AG08395 (cell line): ENCODE results near the gene MIOS.

Experiments
- DNase-seq: peaks from one replicate; pipeline ENCODE4 v3.0.0; 2012; ENCODE audit warnings: mixed read lengths, low spot score

Gene MIOS

DNA sequence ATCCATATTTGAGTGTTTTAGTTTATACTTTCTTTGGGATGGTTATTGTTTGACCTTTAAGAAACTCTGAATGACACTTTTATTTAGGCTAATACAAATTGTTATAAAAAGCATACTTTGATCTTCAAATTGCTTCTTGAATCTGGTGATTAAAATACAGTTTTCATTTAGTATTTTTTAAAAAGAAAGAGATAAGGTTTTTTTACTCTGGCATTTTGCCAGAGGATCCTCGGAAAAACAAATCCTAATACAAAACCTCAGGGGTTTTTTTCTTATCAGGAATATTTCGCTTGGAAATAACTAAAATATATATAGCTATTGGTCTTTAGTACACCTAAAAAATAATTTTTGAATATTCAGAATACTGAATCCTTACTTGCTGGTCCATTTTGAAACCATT lies 17.0 kb downstream of the MIOS start:
- DNase-seq: no peak

DNA sequence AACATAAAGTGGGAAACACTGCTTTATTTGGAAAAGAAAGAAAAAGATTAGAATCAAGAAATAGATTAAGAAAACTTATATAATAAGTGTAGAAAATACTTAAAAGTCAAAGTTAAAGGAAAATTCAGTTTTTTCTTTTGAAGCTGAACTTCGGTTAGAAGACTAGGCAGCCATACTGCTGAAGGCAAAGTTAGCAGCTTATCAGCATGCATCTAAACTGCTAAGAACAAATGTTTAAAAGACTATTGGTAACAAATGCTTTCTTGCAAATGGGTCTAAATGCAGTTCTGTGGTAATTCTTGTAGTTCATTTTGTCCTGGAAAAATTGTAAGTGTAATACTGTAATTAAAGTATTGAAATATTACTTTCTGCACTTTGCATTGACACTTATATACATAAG lies 18.0 kb downstream of the MIOS start:
- DNase-seq: no peak

DNA sequence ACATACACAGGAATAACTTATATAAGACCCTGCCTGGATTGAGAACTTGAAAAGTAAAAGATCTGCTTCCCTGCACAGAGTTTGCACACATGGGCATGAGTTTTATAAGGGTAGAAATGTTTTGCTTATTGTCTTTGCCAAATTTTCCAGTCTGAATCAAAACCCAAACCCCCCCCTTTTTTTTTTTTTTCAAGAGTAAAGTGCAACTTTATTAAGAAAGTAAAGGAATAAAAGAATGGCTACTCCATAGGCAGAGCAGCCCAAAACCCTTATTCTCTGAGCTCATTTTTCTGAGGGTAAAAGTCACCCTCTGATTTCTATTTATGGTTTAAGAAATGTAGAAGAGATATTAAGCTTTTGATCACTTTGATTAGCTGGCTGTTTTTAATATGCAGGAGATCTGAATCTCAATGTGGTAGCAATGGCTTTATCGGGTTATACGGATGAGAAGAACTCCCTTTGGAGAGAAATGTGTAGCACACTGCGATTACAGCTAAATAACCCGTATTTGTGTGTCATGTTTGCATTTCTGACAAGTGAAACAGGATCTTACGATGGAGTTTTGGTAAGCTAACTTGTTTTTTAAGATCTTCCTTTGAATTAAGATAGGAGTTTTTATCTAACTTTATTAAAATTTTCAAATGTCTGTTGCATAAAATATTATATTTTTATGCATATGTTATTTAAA lies 18.7 kb downstream of the MIOS start:
- no peak for DNase-seq

DNA sequence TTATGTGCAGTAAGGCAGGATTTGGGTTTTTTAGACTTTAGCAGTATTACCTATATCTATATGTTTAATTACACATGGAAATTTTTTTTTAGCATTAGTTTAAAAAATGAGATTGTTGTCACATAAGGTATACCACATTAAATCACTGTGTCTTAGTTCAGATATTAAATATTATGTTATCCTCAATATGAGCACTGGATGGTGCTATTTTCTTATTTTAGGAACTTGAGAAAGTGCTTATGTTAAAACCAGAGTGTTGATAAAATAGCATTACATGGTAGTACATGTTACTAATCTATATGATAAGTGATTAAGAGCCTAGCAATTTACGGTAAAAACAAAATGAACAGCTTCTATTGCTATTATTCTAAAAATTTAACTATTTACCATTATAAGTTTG lies 28.8 kb downstream of the MIOS start:
- peak; percentile 44 for DNase-seq

DNA sequence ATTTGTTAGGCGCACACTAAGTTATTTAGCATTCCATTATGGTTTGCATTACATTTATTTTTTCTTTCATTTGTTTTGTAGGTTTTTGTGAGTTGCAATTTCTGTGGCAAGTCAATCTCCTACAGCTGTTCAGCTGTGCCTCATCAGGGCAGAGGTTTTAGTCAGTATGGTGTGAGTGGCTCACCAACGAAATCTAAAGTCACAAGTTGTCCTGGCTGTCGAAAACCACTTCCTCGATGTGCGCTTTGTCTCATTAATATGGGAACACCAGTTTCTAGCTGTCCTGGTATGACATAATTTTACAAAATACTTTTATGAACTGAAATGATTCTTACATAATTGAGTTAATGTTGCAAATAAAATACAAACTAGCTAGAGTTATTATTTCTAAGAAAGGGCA lies 29.5 kb downstream of the MIOS start:
- DNase-seq: no peak

DNA sequence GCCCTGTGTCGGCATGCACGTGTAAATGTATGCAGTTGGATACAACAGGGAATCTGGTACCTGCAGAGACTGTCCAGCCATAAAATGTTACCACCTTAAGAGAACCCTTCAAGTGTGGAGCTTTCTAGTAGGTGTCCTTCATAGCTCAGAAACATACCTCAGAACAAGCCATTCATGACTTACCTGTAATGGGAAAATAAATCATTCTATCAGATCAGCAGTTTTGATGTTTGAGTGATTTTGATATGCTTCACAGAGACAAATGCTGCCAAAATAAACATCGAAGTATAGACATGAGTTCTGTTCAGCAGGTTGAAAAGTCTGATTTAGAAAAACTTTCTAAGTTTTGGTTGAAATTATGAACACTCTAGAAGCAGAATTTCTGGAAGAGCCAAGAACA lies 40.3 kb downstream of the MIOS start:
- no peak for DNase-seq

DNA sequence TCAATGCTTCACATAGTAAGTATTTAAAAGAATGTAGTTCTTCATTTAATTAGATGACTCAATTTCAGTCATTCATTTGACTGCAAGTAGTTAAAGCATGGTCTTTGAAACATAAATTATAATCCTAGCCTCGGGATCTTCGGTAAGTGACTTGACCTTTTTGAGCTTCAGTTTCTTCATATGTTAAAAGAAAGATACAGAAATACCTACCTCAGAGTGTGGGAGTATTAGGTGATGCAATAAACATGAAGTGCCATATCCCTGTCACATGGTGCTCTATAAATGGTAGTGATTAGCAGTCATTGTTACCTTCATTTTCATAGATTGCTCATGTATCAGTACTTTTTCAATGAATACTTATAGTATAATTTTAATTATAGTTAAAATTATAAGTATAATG lies 42.6 kb downstream of the MIOS start:
- DNase-seq: no peak

DNA sequence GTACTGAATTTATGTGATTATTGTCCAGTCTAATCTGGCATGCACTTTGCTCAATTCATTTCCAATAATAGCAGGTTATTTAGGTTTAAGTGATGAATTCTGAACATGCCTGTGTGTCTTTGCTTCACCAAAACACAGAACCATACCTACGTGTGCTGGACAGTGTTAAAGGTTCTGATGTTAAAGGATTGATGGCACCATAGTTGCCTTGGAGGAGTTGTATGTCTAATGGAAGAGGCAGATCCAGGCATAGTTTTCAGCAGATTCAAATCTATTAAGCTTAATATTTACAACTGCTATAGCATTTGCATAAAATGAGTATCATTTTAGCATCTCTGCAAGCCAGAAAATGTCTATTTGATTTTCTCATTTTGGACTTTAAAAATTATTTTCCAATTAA lies 45.8 kb downstream of the MIOS start:
- DNase-seq: no peak

DNA sequence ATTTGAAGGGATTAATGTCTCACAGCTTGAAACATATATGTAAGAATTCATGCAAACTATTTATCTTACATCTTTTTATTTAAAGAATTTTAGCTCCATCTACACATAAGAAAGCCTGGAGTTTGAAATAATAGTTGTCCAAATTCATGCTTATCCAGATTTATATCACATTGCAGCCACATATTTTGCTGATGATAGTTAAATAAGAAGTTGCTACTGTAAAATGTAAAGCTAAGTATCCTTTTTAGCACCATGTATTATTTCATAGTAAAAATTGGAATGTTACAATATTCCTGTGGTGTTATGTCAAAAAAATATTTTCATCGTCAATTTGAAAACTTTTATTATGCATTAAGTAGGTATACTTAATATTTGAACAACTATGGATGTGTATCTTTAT lies 46.5 kb downstream of the MIOS start:
- DNase-seq: no peak

DNA sequence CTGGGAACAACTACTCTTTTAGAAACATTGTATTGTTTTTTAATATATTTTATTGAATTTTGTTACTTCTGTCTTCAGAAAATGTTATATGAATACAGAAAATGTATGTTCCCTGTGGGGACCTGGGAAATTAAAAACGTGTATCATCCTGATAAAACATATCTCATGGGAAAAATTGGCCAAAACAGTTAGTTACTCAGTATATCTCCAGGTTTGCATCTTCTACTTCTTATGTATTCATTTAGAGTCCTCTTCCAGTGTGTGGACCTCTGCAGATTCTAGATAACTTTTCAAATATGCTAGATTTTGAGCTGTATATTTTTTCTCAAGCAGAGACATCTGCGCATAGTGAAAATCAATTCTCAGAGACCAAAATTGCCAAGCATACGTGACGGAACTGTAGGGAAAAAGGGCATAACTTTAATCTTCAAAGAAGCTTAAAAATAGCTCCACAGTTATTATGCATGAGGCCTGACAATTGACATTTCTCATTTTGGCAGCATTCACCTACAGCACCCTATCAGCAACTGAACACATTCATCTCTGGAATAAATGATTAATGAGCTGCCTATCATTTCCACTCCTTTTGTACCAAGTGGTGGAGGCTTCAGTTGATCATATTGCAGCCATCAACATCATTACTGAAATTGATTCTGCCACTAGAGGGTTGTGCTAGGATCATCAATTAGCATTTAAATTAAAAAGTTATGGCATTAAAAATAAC lies 47.5 kb downstream of the MIOS start:
- no peak for DNase-seq

DNA sequence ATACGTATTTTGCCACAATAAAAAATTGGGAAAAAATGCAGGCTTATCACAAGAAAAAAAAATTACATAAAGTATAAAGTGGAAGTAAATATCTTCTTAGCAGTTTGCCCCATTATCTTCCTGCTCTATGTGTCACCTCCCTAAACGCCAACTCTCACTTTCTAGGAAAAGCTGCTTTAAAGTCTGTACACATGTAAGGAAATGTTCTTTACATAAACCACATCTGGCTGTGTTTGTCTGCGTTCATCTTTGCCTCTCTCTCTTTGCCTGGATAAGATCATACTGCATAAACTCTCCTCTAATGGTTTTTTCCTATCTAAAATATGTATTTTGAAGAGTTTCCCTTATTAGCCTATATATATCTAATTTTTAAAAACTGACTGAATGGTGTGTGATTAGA lies 50.9 kb downstream of the MIOS start:
- DNase-seq: no peak

DNA sequence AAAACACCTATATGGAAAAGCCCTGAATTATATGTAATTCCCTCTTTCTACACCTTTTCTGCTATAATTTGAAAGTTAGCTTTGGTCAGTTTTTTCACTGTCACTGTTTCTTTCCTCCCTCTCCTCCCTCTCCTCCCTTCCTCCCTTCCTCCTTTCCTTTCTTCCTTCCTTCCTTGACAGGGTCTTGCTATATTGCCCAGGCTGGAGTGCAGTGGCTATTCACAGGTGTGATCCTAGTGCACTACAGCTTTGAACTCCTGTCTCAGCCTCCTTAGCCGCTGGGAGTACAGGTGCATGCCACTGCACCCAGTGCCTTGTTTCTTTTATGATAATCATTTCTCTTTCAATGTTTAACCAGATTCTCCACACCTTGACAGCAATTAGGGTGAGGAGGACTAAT lies 51.7 kb downstream of the MIOS start:
- DNase-seq: no peak

DNA sequence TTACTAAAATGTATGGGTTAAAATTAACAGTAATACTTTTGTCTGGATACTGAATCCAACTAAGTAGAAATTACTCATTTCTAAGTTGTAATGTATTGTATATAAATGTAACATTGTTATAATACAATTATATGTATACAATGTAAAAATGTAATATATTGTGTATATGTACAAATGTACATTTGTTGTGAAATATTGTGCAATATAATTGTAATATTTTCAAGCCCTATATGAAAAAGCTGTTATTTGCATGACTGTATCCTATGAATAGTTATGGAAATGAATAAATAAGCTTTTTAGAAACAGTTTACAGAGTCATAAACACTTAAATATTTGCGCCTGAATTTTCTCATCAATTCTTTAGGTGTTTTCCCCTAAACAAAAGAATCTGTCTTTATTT lies 53.6 kb downstream of the MIOS start:
- no peak for DNase-seq

DNA sequence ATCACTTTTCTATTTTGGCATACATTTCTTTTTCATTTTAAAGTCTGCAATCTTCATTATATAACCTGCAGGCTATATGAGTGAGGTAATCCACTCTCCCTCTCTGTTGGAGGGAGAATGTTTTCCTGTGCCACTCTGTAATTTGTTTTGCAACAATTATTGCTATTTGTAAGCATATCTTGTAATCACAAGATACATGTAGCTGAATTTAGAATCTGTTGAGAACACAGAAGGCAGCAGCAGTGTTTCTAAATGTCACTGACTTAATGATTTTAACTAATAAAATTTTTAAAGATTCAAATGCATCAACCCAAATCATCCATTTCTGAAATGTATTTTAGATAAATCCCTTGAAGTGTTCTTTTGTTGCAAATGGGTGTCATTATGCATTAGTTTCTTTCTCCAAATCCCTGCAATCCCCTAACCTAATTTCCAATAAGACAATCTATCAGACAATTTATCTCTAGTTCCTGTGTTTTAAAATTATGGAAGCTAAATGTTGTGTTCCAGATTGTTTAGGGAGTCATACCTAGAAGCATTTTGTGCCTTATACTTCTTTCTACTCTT lies 54.0 kb downstream of the MIOS start:
- DNase-seq: no peak

DNA sequence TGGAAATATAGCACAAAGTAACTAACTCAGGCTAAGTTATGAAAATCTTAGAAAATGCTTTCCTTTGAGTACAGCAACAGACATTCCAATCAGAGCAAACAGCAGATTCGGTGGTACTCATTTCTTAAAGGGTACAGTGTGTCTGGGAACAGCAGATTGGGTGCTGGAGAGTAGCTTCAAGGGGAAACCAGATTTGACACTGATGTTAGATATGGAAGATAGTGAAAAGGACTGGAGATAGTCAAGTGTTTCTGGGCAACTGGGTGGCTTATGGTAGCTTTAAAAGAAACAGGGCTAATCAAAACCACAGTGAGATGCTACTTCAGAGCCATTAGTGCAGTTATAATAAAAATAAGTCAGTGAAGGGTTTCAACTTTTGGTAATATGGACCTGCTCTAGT lies 61.8 kb downstream of the MIOS start:
- DNase-seq: no peak

DNA sequence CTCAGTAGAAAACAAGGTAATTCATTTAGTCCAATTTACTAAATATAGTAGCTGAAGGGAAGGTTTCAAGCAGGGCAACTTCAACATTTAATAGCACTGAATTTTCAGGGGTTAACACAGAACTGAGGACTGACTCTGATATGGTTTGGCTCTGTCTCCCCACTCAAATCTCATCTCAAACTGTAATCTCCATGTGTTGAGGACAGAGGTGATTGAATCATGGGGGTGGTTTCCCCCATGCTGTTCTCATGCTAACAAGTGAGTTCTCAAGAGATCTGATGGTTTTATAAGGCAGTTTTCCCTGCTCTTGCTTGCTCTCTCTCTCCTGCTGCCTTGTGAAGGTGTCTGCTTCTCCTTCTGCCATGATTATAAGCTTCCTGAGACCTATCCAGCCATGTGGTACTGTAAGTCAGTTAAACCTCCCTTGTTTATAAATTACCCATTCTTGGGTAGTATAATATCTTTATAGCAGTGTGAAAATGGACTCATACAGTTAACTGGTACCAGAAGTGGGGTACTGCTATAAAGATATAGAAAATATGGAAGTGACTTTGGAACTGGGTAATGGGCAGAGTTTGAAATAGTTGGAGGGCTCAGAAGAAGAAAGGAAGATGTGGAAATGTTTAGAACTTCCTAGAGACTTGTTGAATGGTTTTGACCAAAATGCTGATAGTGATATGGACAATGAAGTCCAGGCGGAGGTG lies 64.1 kb downstream of the MIOS start:
- DNase-seq: no peak

DNA sequence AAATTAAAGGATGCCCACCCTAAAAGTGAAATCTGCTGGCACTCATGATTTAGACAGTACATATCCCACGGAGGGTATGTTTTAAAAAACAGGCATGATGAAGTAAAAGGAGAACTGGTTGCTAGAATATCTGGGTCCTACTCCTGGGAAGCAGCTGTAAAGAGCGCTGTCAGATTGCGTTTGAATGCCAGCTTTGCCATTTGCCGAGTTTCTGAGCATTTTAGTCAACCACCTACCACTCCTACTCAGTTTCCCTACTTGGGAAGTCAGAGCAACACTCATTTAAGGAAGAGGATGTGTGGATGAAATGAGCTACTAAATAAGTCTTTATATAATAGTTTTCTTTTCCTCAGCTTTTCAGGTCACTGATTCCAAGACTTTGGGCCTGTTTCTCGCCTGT lies 72.7 kb downstream of the MIOS start:
- no peak for DNase-seq

DNA sequence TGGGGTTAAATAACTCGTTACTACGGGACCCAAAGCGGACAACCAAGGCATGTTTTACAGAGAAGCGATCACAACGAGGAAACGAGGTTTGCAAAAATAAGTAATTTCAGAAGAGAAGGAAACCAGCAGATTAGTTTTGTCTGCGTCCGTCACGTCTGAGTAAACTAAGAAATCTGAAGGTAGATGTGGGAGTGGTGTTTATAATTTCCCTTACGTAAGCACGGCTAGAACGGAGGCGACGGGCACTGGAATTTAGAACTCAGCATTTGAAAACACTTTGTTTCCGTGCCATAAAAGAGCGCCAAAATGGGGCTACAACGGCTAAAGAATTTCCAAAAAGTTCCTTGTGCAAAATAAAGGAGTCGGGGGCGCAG lies 73.2 kb downstream of the MIOS start:
- DNase-seq: peak; percentile 6

DNA sequence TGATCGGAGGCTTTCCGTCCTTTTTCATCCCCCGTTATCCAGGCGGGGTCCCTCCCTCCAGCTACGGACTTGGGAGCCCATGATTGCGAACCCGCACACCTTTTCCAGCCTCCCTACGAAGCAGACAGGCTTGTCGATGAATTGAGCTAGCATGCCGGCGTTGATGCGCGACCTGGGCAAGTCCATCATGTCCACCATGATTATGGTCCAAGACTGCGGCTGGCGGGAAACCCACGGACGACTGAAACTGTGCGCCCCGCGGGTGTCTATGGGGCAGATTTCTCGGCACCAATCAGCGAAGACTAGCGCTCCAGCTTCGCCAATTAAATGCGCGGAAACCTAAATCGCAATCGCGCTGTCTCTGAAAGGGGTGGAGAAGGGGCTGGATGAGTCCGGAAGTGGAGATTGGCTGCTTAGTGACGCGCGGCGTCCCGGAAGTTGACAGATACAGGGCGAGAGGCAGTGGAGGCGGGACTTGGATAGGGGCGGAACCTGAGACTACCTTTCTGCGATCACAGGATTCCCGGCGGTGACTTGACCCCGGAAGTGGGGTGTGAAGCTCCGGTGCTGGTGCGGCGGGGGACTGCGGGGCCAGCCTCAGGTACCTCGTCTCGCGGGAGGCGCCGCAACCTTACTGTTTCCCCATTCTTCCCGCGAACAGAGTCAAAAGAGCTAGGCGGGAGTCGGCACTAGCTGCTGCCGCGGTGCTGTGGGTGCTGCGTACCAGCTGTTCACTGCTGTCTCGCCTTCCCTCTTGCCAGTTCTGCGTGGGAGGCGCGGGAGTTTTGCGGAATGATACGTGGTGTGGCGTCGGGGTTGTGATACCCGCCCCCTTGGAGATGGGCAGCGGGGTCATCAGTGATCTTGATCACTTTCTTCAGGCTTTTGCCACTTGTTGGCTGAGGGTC lies 73.8 kb downstream of the MIOS start, which contains the start of gene UMAD1:
TSS of gene UMAD1 (plus strand) at position 532 of the 908 bp plus-strand sequence. CDS start 32,620 bp downstream, outside the sequence.
- peak; percentile 97 for DNase-seq

DNA sequence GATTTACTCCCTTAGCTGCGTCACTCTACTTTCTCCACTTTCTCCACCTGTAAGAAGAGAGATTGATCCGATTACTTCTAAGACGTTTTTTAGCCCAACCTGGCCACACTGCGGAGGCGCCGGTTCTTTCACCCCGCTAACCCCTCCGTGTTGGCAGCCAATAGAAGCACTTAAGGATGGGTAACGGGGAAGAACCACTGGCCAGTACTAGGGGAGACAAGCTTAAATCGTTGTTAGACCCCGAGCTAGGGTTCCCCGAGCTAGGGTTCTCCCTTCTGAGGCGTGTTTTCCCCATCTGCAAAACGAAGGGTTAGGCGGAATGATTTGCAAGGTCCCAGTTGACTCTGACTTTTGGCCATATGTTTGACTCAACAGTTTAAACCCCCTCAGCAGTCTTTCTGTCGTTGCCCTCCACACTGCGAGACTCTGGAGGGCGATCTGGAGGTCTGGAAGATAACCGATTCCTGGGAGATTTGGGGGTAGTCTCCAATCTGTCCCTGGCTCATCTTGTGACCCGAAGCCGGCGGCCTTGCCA lies 74.5 kb downstream of the MIOS start:
- DNase-seq: peak; percentile 15

DNA sequence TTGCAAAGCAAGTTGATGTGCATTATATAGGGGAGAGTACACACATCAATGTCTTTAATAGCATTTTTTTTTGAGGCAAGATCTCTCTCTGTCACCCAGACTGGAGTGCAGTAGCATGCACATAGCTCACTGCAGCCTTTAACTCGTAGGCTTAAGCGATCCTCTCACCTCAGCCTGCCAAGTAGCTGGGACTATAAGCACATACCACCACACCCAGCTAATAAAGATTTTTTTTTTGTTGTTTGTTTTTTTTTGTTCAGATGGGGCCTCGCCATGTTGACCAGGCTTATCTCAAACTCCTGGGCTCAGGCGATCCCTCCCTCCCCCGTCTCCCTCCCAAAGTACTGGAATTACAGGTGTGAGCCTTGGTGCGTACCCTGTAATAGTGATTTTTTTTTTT lies 75.4 kb downstream of the MIOS start:
- DNase-seq: no peak
